Neuronal stem cell (in vitro differentiated cells): ENCODE data around the gene GOLGA6B.
"Not testable (repeated sequence)": the region's sequence is repeated elsewhere in the genome, so short reads cannot be mapped to it uniquely, and the experiment has no call there.

ENCODE experiments used
- DNase-seq: peaks from one replicate; pipeline ENCODE4 v3.0.0-alpha.2; 2013; ENCODE audit warnings: low spot score
- H2AFZ ChIP-seq: one replicate; pipeline ENCODE4 v1.6.1; 2013; ENCODE audit warnings: mild to moderate bottlenecking, low read length, inconsistent platforms
- H2AK5ac ChIP-seq: 2 replicates; pipeline ENCODE4 v1.6.1; 2013; ENCODE audit warnings: low read depth, mild to moderate bottlenecking, inconsistent platforms, low read length, moderate library complexity, mixed read lengths
- H2BK120ac ChIP-seq: 2 replicates; pipeline ENCODE4 v1.6.1; 2013; ENCODE audit warnings: low read depth, mild to moderate bottlenecking, inconsistent platforms, low read length, moderate library complexity, mixed read lengths
- H2BK12ac ChIP-seq: one replicate; pipeline ENCODE4 v1.6.1; 2013; ENCODE audit warnings: low read length, inconsistent platforms
- H2BK15ac ChIP-seq: 2 replicates; pipeline ENCODE4 v1.6.1; 2013; ENCODE audit warnings: mild to moderate bottlenecking, low read length, inconsistent platforms, mixed read lengths
- H2BK5ac ChIP-seq: one replicate; pipeline ENCODE4 v1.6.1; 2013; ENCODE audit warnings: inconsistent platforms, mild to moderate bottlenecking, low read length, moderate library complexity
- H3K14ac ChIP-seq: one replicate; pipeline ENCODE4 v1.6.1; 2013; ENCODE audit warnings: low read length, inconsistent platforms
- H3K18ac ChIP-seq: 2 replicates; pipeline ENCODE4 v1.6.1; 2013; ENCODE audit warnings: low read length, inconsistent platforms
- H3K23ac ChIP-seq: 2 replicates; pipeline ENCODE4 v1.6.1; 2013; ENCODE audit warnings: low read depth, mild to moderate bottlenecking, mixed read lengths, low read length, inconsistent platforms; ENCODE audit not compliant: poor library complexity
- H3K27ac ChIP-seq: replicated peaks from 3 replicates; pipeline ENCODE4 v1.5.1; 2013; ENCODE audit warnings: low read length, inconsistent platforms
- H3K27me3 ChIP-seq, 3 experiments: 2 replicates each; pipeline ENCODE4 v1.6.1; 2013; ENCODE audit warnings: low read length in 3 of 3, mild to moderate bottlenecking in 2 of 3, inconsistent platforms in 1 of 3, low read depth in 1 of 3, mixed read lengths in 1 of 3, moderate library complexity in 1 of 3; ENCODE audit not compliant: control insufficient read depth in 3 of 3, insufficient read depth in 3 of 3
- H3K36me3 ChIP-seq, 2 donors: replicated peaks in 1 of 2; 2 replicates each; pipeline ENCODE4 v1.6.1; 2013; ENCODE audit warnings: low read length in 2 of 2; ENCODE audit not compliant: control insufficient read depth in 2 of 2, insufficient read depth in 2 of 2
- H3K4ac ChIP-seq: 2 replicates; pipeline ENCODE4 v1.6.1; 2013; ENCODE audit warnings: inconsistent platforms, mild to moderate bottlenecking, low read length, moderate library complexity
- H3K4me1 ChIP-seq, 2 donors: 1 replicate in 1 of 2; 2 replicates in 1 of 2; pipeline ENCODE4 v1.6.1; 2013; ENCODE audit warnings: low read length in 2 of 2, low read depth in 1 of 2; ENCODE audit not compliant: control insufficient read depth in 2 of 2, insufficient read depth in 1 of 2
- H3K4me2 ChIP-seq: one replicate; pipeline ENCODE4 v1.6.1; 2013; ENCODE audit warnings: mild to moderate bottlenecking, low read length, inconsistent platforms; ENCODE audit not compliant: insufficient read depth, poor library complexity, severe bottlenecking
- H3K4me3 ChIP-seq, 2 donors: 2 replicates each; pipeline ENCODE4 v1.5.1; 2013; ENCODE audit warnings: low read length in 2 of 2, mild to moderate bottlenecking in 2 of 2, inconsistent platforms in 1 of 2, moderate library complexity in 1 of 2
- H3K79me1 ChIP-seq: one replicate; pipeline ENCODE4 v1.6.1; 2013; ENCODE audit warnings: low read depth, mild to moderate bottlenecking, inconsistent platforms, low read length, moderate library complexity
- H3K9ac ChIP-seq: one replicate; pipeline ENCODE4 v1.6.1; 2013; ENCODE audit warnings: mild to moderate bottlenecking, low read depth, low read length, inconsistent platforms; ENCODE audit not compliant: poor library complexity
- H3K9me3 ChIP-seq, 2 donors: replicated peaks in 1 of 2; 2 replicates each; pipeline versions ENCODE3 to v1.6.1; 2013; ENCODE audit warnings: low read length in 2 of 2, mild to moderate bottlenecking in 2 of 2, inconsistent platforms in 1 of 2, low read depth in 1 of 2, mixed read lengths in 1 of 2, moderate library complexity in 1 of 2; ENCODE audit not compliant: control insufficient read depth in 2 of 2, insufficient read depth in 1 of 2
- H4K8ac ChIP-seq: one replicate; pipeline ENCODE4 v1.6.1; 2013; ENCODE audit warnings: low read depth, mild to moderate bottlenecking, inconsistent platforms, low read length, moderate library complexity
- H4K91ac ChIP-seq: one replicate; pipeline ENCODE4 v1.6.1; 2013; ENCODE audit warnings: low read length, low read depth, mild to moderate bottlenecking, inconsistent platforms; ENCODE audit not compliant: poor library complexity
- WGBS, 2 donors: extraction: QIAGEN DNeasy Blood & Tissue Kit; methylation state at CpG; one replicate each; pipeline ENCODE4 v1.1.7; 2013; ENCODE audit warnings: missing lambda C conversion rate in 2 of 2, mixed read lengths in 1 of 2; ENCODE audit not compliant: insufficient read length in 2 of 2, insufficient replicate concordance in 1 of 2; ENCODE audit errors: extremely low coverage in 2 of 2; 5-methylcytosine and 5-hydroxymethylcytosine counted together

GOLGA6B gene

DNA sequence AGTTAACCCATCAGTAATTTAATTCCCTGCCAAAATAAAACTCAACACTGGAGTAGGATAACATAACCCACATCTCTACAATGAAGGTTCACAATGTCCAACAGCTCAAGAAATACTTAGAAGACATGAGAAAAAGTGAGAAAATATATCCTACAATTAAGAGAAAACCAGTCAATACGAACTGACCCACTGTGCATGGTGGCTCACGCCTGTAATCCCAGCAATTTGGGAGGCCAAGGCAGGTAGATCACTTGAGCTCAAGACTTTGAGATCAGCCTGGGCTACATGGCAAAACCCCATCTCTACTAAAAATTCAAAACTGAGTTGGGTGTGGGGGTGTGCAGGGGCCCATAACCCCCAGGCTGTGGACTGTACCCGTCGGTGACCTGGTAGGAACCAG, 30.6 kb upstream of the GOLGA6B start:
- H3K14ac ChIP-seq, H3K79me1 ChIP-seq, H2BK120ac ChIP-seq, H2BK12ac ChIP-seq, H2AFZ ChIP-seq, DNase-seq, H3K4me2 ChIP-seq, H3K4me1 ChIP-seq, H2AK5ac ChIP-seq, H3K36me3 ChIP-seq, H4K8ac ChIP-seq, H3K27me3 ChIP-seq, H2BK5ac ChIP-seq, H3K18ac ChIP-seq, H4K91ac ChIP-seq, H3K27ac ChIP-seq, H3K9me3 ChIP-seq, H3K23ac ChIP-seq, H2BK15ac ChIP-seq, H3K4me3 ChIP-seq, H3K9ac ChIP-seq, H3K4ac ChIP-seq: not testable (repeated sequence)
- WGBS, 2 donors: no CpG with 5 or more reads among the region's 4 CpGs

DNA sequence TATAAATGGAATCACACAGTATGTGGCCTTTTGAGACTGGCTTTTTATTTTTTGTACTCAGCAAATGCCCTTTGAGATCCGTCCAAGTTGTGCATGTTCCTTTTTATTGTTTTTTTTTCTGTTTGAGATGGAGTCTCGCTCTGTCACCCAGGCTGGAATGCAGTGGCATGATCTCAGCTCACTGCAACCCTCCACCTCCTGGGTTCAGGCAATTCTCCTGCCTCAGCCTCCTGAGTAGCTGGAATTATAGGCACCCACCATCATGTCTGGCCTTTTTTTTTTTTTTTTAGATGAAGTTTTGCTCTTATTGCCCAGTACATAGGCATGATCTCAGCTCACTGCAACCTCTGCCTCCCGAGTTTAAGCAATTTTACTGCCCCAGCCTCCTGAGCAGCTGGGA, 28.3 kb upstream of the GOLGA6B start:
- H3K9ac ChIP-seq, H3K9me3 ChIP-seq, H3K4me2 ChIP-seq, H4K91ac ChIP-seq, H2BK120ac ChIP-seq, H2BK15ac ChIP-seq, H3K23ac ChIP-seq, H3K4me1 ChIP-seq, DNase-seq, H3K18ac ChIP-seq, H3K4me3 ChIP-seq, H2AK5ac ChIP-seq, H2AFZ ChIP-seq, H3K4ac ChIP-seq, H2BK5ac ChIP-seq, H3K27ac ChIP-seq, H3K14ac ChIP-seq, H2BK12ac ChIP-seq, H3K27me3 ChIP-seq, H3K79me1 ChIP-seq, H4K8ac ChIP-seq, H3K36me3 ChIP-seq: not testable (repeated sequence)
- WGBS, 2 donors: no CpG with 5 or more reads among the region's 3 CpGs

DNA sequence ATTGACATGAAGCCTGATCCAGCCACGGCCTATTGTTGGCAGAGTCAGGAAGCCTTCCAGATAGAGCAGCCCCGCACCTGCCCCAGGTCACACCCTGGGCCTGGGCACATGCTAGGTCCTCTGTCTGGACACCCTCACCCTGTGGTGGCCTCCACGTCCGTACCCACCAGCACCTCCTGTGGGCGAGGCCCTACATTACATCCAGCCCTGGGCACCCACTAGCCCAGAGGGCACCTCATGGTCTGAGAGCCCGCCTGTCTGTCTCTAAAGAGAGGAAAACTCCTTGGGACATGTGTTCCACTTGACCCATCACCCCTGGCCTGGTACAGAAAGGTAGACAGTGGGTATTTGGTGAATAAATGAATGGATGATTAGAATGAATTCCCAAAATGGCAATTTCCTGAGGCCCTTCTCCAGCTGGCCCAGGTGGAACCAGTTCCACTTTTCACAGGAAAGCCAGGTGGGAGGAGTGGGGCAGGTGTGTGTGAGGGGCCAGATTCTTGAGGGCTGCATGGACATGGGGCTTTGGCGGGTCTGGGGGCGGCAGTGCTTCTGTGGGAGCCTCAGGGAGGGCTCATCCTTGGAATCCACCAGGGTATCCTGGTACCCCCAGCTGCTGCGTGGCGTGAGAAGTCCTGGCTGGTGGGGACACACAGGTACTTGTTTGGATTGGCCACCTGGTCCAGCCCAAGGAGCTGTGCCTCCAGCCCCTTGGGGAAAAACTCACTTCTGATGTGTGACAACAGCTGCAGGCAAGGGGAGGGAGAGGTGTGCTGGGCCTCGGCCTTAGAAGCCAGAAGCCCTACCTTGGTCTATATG, 26.0 kb upstream of the GOLGA6B start:
- H2BK12ac ChIP-seq, H3K27ac ChIP-seq, H2AK5ac ChIP-seq, H3K36me3 ChIP-seq, H4K8ac ChIP-seq, H3K9me3 ChIP-seq, H4K91ac ChIP-seq, H3K23ac ChIP-seq, H3K4me1 ChIP-seq, H2BK120ac ChIP-seq, H3K79me1 ChIP-seq, H3K4ac ChIP-seq, H3K4me3 ChIP-seq, H2BK15ac ChIP-seq, DNase-seq, H2AFZ ChIP-seq, H3K9ac ChIP-seq, H3K27me3 ChIP-seq, H3K4me2 ChIP-seq: not testable (repeated sequence)
- Histone ChIP-seq H2BK5ac (peak overlapping the region; percentile 24), H3K14ac (peak overlapping the region; percentile 82), H3K18ac (peak overlapping the region; percentile 38)
- no CpG with 5 or more reads among the region's 11 CpGs for WGBS, 2 donors

DNA sequence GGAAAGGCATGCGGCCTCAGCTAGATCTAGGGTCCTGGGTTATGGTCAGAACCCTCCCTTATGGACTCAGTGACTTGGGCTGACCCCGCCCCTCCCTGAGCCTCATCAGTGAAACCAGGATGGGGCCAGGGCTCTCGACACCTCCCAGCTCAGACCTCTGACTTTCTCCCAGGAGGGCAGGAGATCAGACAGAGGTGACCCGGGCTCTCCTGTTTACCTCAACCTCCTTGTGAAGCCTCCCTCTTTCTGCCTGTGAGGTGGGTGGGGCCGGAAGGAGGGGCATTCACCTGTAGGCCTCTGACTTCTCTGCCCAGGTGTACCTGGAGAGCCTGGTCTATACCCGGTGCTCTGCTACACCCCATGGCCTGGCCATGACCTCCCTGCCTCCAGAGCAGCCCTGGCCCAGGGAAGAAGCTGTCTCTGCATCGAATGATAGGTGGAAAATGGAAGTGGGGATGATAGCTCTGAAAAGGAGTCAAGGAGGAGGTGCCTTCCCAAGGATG, 25.4 kb upstream of the GOLGA6B start:
- not testable (repeated sequence) for H2BK12ac ChIP-seq, H2BK15ac ChIP-seq, H3K9me3 ChIP-seq, H2BK120ac ChIP-seq, H3K18ac ChIP-seq, H3K4ac ChIP-seq, DNase-seq, H3K4me2 ChIP-seq, H2AK5ac ChIP-seq, H4K8ac ChIP-seq, H3K27me3 ChIP-seq, H4K91ac ChIP-seq, H3K9ac ChIP-seq, H3K79me1 ChIP-seq, H2AFZ ChIP-seq, H3K4me1 ChIP-seq, H3K27ac ChIP-seq, H3K4me3 ChIP-seq, H3K36me3 ChIP-seq, H3K23ac ChIP-seq
- WGBS, 2 donors: no CpG with 5 or more reads among the region's 7 CpGs
- Histone ChIP-seq H3K14ac (peak overlapping the region; percentile 82), H2BK5ac (peak overlapping the region; percentile 24)
